Subcutaneous abdominal adipose tissue (tissue), 5 donors: Measurements from ENCODE around the gene ATP11B.
"Not testable (repeated sequence)": the region's sequence is repeated elsewhere in the genome, so short reads cannot be mapped to it uniquely, and the experiment has no call there.

ENCODE experiments used
- H3K27ac ChIP-seq: one replicate; pipeline ENCODE4 v1.7.0; 2013; ENCODE audit warnings: low read depth, mild to moderate bottlenecking, inconsistent platforms, low read length, moderate library complexity
- H3K27me3 ChIP-seq, 5 donors: one replicate each; pipeline ENCODE4 v1.7.0; 2013; ENCODE audit warnings: low read length in 5 of 5, inconsistent platforms in 1 of 5; ENCODE audit not compliant: control insufficient read depth in 5 of 5, insufficient read depth in 4 of 5
- H3K36me3 ChIP-seq, 5 donors: one replicate each; pipeline ENCODE4 v1.7.0; 2013; ENCODE audit warnings: low read length in 5 of 5; ENCODE audit not compliant: control insufficient read depth in 5 of 5, insufficient read depth in 5 of 5
- H3K4me1 ChIP-seq, 5 donors: one replicate each; pipeline ENCODE4 v1.7.0; 2013; ENCODE audit warnings: low read length in 5 of 5, mild to moderate bottlenecking in 3 of 5, moderate library complexity in 1 of 5; ENCODE audit not compliant: control insufficient read depth in 5 of 5, insufficient read depth in 5 of 5
- H3K4me3 ChIP-seq, 5 donors: one replicate each; pipeline ENCODE4 v1.7.0; 2013; ENCODE audit warnings: low read length in 5 of 5, low read depth in 1 of 5
- H3K9ac ChIP-seq, 5 donors: one replicate each; pipeline ENCODE4 v1.7.0; 2013; ENCODE audit warnings: low read length in 5 of 5, mild to moderate bottlenecking in 4 of 5, moderate library complexity in 3 of 5
- H3K9me3 ChIP-seq, 5 donors: one replicate each; pipeline ENCODE4 v1.7.0; 2013; ENCODE audit warnings: low read length in 5 of 5; ENCODE audit not compliant: control insufficient read depth in 5 of 5
- donor health status: healthy.
- donor health status: healthy.
- donor health status: healthy.
- donor health status: healthy.
- donor health status: healthy.

The ATP11B gene

DNA sequence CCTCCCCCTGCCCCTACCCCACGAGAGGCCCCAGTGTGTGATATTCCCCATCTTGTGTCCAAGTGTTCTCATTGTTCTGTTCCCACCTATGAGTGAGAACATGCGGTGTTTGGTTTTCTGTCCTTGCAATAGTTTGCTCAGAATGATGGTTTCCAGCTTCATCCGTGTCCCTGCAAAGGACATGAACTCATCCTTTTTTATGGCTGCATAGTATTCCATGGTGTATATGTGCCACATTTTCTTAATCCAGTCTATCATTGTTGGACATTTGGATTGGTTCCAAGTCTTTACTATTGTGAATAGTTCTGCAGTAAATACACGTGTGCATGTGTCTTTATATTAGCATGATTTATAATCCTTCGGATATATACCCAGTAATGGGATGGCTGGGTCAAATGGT is 29.0 kb downstream of the ATP11B start:
- not testable (repeated sequence) for H3K27ac ChIP-seq, H3K9ac ChIP-seq, H3K4me3 ChIP-seq, H3K9me3 ChIP-seq, H3K36me3 ChIP-seq, H3K27me3 ChIP-seq
- peaks cover 0 to 11% (median 0%) of the 10 kb centered on the region in 5 donors for H3K4me1 ChIP-seq

DNA sequence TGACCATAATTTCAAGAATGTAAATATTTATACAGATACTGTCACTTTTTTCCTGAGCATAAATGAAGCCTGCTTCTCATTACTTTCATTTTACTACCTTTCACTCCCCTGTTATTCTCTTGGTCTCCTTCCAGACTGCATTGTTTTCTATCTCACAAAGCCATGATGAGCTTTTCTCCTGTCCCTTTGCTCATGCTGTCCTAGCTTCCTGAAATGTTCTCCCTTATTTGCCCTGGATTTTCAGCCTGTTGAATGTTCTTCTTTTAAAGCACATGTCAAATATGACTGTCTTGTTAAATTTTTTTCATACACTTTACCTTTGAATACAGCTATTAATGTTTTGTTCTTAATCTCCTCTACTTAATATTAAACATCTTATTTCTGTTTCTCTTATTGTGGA is 31.7 kb downstream of the ATP11B start:
- Histone ChIP-seq H3K4me1 (peaks cover 0 to 11% (median 0%) of the 10 kb centered on the region in 5 donors), H3K36me3 (peaks cover under 1 to 5% (median 4%) of the 10 kb centered on the region in 5 donors), H3K27me3 (no peaks in the 10 kb centered on the region), H3K9me3 (no peaks in the 10 kb centered on the region), H3K4me3 (no peak overlapping the region), H3K9ac (no peak overlapping the region), H3K27ac (no peak overlapping the region)

DNA sequence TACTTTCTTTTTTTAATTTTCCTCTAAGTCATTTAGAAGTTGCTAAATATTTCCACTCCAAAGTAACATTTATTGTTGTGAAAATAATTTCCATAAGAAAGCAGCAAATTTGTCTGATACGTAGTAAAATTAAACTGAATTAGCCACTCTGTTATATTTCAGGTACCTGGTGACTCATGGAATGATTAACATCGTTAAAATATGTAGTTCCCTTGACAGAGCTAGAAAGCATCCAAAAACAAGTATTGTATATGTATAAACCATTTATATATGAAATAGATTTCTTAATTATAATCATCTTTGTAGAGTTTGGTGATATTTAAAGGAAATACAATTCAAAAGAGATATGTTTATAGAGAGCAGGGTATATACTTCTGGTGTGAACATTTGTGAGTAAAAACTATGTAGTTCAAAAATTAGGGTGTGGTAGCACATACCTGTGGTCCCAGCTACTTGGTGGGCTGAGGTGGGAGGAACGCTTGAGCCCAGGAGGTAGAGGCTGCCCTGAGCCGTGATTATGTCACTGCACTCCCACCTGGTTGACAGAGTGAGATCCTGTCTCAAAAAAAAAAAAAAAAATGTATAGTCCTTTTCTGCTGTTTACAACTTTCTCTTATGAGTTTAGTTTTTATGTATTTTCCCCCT is 36.6 kb downstream of the ATP11B start:
- Histone ChIP-seq H3K27ac (no peak overlapping the region), H3K36me3 (peaks cover 8 to 22% (median 16%) of the 10 kb centered on the region in 5 donors), H3K4me1 (peaks cover 0 to 3% (median 0%) of the 10 kb centered on the region in 5 donors), H3K4me3 (no peak overlapping the region), H3K9ac (no peak overlapping the region), H3K27me3 (no peaks in the 10 kb centered on the region), H3K9me3 (no peaks in the 10 kb centered on the region)

DNA sequence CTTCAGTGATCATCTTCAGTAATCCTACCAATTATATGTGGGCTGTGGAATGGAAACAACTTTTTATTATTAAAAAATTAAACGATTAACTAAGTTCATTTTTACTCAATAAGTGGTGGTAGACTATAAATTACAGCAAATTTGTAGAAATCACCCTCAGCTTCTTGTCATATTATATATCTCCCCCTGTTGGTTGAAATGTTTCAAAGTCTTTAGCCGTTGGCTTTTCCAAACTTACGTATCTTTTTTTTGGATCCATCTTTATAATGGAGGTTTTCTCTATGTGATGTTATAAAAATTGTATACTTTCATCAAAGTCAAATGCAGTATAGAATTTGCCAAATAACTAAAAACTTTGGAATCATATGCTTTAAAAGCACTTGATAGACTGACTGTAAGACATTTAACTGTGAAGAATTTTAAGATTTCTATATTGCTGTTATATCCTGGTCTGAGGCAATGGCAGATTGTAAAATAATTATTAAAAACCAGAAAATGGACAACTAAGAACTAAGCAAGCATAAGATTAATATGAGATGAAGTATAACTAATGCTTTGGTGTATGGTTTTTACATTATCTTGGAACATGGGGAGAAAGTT is 44.7 kb downstream of the ATP11B start:
- H3K27ac ChIP-seq = no peak overlapping the region
- no peaks in the 10 kb centered on the region for H3K27me3 ChIP-seq
- H3K4me1 ChIP-seq = no peaks in the 10 kb centered on the region
- no peak overlapping the region for H3K9ac ChIP-seq
- H3K9me3 ChIP-seq = no peaks in the 10 kb centered on the region
- H3K4me3 ChIP-seq = no peak overlapping the region
- peaks cover 15 to 51% (median 32%) of the 10 kb centered on the region in 5 donors for H3K36me3 ChIP-seq

DNA sequence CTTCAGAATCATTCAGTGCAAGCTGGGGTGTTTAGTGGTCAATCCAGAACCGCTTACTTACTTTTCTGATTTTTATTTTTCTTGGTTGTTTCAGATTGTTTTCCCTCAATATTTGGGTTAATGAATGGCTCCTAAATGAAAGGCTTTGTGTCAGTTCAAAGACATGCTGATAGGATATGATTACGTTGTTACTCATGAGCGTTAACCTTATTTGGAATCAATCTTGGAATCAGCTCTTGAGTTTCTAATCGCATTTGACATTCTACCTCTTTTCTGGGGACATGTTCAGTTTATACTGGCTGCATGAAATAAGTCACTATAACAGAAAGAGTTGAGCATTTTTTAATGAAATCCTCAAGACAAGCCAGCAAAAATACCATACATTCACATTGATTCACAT is 50.2 kb downstream of the ATP11B start:
- Histone ChIP-seq H3K9ac (no peak overlapping the region), H3K27me3 (no peaks in the 10 kb centered on the region), H3K4me1 (no peaks in the 10 kb centered on the region), H3K9me3 (no peaks in the 10 kb centered on the region), H3K36me3 (peaks cover 24 to 55% (median 39%) of the 10 kb centered on the region in 5 donors), H3K4me3 (no peak overlapping the region), H3K27ac (no peak overlapping the region)

DNA sequence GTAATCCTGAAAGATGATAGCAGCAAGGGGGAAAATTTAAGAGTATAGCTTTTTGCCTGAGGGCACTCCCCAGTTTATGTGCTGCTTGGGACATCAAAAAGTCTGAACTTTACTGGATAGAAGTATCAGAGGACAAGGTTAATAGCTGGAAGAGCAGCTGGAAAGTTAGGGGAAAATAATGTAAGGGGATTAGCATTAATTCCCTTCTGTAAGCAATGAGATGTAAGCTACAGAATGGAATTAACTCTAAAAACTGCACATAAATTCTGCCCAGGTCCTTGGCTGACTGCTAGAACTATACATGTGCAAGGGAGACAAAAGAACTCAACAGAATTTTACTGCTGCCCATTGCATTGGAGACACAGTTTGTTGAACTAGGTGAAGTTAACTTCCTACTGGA is 55.6 kb downstream of the ATP11B start:
- Histone ChIP-seq H3K4me1 (no peaks in the 10 kb centered on the region), H3K9ac (no peak overlapping the region), H3K36me3 (peaks cover 48 to 64% (median 61%) of the 10 kb centered on the region in 5 donors), H3K9me3 (no peaks in the 10 kb centered on the region), H3K4me3 (no peak overlapping the region), H3K27ac (no peak overlapping the region), H3K27me3 (no peaks in the 10 kb centered on the region)

DNA sequence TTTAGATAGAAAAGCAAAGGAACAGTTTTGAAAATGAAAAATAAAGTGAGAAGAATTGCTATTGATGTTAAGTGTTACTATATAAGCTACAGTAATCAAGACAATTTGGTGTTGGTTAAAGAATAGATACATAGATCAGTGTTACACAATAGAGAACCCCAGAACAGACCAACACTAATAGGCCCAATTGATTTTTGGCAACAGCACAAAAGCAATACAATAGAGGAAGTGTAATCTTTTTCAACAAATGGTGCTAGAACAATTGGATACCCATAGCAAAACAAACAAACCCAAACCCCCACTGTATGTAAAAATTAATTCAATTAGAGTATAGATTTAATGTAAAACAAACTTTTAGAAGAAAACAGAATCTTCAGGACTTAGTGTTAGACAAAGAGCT is 61.8 kb downstream of the ATP11B start:
- Histone ChIP-seq H3K9ac (no peak overlapping the region), H3K27me3 (no peaks in the 10 kb centered on the region), H3K9me3 (no peaks in the 10 kb centered on the region), H3K27ac (no peak overlapping the region), H3K4me3 (no peak overlapping the region), H3K36me3 (peaks cover 26 to 47% (median 36%) of the 10 kb centered on the region in 5 donors), H3K4me1 (no peaks in the 10 kb centered on the region)

DNA sequence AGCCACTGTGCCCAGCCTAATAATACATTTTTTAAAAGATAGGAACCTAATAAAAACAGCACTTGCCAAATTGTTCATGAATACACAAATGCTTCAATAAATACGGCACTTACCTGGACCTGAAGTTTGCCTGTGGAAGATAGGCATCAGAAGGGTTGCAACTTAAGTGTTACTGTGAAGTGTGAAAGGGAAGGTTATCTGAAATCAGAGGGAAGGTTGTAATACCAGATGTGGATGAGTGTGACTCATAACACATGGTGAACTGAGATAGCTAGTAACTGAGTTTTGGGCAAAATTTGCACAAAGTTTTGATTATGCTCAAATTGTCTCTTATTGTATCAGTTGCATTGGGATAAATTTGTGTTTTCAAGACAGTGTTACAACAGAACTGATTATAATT is 68.0 kb downstream of the ATP11B start:
- no peaks in the 10 kb centered on the region for H3K27me3 ChIP-seq

DNA sequence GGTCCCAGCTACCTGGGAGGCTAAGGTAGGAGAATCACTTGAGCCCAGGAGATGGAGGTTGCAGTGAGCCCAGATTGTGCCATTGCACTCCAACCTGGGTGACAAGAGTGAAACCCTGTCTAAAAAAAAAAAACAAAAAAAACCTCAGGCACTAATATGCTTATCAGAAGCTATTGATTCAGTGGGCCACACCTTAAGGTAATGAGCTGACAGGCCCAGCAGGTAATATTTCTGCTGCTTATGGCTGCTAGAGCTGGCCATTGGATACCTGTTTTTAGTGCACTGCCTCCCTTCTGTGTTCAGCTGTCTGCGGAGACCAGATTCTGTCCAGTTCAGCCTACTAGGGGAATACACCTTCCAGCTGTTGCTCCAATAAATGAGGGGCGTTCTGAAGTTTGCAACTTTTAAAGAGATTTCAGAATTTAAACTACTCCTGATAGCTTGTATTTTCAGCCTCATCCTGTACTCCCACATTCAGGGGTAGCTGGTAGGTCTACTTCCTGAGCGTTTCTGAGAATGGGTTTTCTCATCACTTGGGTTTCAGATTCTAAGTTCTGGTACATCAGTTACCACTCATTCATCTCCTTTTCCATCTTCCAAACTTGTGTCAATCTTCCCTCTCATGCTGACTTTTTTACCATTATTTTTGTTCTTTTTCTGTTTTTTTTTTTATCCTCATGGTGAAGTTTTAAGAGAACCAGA is 69.0 kb downstream of the ATP11B start:
- Histone ChIP-seq H3K9me3 (no peaks in the 10 kb centered on the region), H3K27ac (no peak overlapping the region), H3K4me3 (no peak overlapping the region), H3K36me3 (peaks cover 22 to 38% (median 28%) of the 10 kb centered on the region in 5 donors), H3K9ac (no peak overlapping the region), H3K27me3 (no peaks in the 10 kb centered on the region), H3K4me1 (no peaks in the 10 kb centered on the region)

More for the DNA sequence above, 68.0 kb downstream of the ATP11B start:
- Histone ChIP-seq H3K4me1 (no peaks in the 10 kb centered on the region), H3K9me3 (no peaks in the 10 kb centered on the region), H3K4me3 (no peak overlapping the region), H3K9ac (no peak overlapping the region), H3K36me3 (peaks cover 22 to 36% (median 25%) of the 10 kb centered on the region in 5 donors), H3K27ac (no peak overlapping the region)

DNA sequence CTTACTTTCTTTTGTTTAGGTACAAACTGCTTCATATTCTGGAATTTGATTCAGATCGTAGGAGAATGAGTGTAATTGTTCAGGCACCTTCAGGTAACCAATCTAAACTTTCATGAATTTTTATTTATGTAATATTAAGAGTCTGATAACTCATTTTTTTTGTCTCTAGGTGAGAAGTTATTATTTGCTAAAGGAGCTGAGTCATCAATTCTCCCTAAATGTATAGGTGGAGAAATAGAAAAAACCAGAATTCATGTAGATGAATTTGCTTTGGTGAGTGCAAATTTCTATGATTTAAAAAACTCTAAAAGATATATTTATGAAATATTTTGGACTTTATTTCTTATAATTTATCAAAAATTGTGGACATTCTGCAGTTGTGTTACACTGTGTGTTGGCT is 75.8 kb downstream of the ATP11B start:
- Histone ChIP-seq H3K4me1 (no peaks in the 10 kb centered on the region), H3K27ac (no peak overlapping the region), H3K9me3 (no peaks in the 10 kb centered on the region), H3K36me3 (peaks cover 38 to 62% (median 48%) of the 10 kb centered on the region in 5 donors), H3K9ac (no peak overlapping the region), H3K4me3 (no peak overlapping the region), H3K27me3 (no peaks in the 10 kb centered on the region)
